ENCODE results near the gene NSG1. TPM values are rescaled to one million over a fixed set of nuclear protein-coding genes. Genes with fewer than 3 reads are reported as not detected.
A peak's percentile ranks its signal among the peaks of the same experiment; 100 is the strongest.
"Not testable (repeated sequence)": the region's sequence is repeated elsewhere in the genome, so short reads cannot be mapped to it uniquely, and the experiment has no call there.

Gene NSG1
- total RNA-seq, 8 experiments from 2014 or later = 1.5 to 200 (median 163) TPM

DNA sequence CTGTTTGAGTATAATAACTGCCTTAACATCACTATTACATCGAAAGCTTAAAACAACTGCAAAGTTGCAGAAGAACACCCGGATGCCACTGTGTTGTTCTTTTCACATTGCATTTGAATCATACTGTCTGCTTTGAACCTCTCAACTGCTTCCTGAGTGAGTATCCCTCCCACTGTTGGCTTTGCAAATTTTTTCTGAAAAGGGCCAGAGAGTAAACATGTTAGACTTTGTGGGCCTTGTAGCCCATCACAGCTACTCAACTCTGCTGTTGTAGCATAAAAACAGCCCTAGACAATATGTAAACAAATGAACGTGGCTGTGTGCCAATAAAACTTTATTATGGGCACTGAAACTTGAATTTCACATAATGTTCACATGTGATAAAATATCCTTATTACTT lies 76.1 kb downstream of the NSG1 start:
- Histone ChIP-seq H3K4me1 (replicated peaks in 1 of 2) (no peaks in the 10 kb centered on the region), H3K27ac (no peak overlapping the region), H3K4me3 (no peak overlapping the region)
- in situ Hi-C loops (cut with MboI; ENCODE audit: low pct_unique_long_range_greater_than_20kb in 2 of 9, low sequenced_read_pairs in 9 of 9, unreplicated experiment in 9 of 9) = no loop called here
- 11 to 73% (median 23%) methylated on average over 1 to 3 of the region's 3 CpGs; no CpG with 5 or more reads in 3 of the 10 experiments for WGBS, 10 experiments
- peak in 2 of 8 experiments; percentile 75 to 76 for ATAC-seq (replicated peaks in 6 of 8)

GRCh38 chr4:4465238-4465637 lies 78.3 kb downstream of the NSG1 start:
- H3K4me3 ChIP-seq; H3K4me1 ChIP-seq (replicated peaks in 1 of 2); in situ Hi-C loops (cut with MboI; ENCODE audit: low pct_unique_long_range_greater_than_20kb in 2 of 9, low sequenced_read_pairs in 9 of 9, unreplicated experiment in 9 of 9); ATAC-seq (replicated peaks in 6 of 8); H3K27ac ChIP-seq: not testable (repeated sequence)
- WGBS, 10 experiments = 93 to 100% (median 100%) methylated on average over 1 to 3 of the region's 3 CpGs; no CpG with 5 or more reads in 1 of the 10 experiments

Other genes with a start within 250 kb of the NSG1 start
- under 1 TPM in 1 of 8 experiments, not detected in 7; 0.24 TPM for gene OTOP1, start 160.2 kb upstream of the NSG1 start, total RNA-seq
- 10 to 100 TPM; 20.6 to 35.7 (median 29.7) TPM for gene TMEM128, start 138.9 kb upstream of the NSG1 start, total RNA-seq
- 10 to 100 TPM in 5 of 8 experiments, 1 to 10 TPM in 3; 7.6 to 80.5 (median 15.5) TPM for gene LYAR, start 96.9 kb upstream of the NSG1 start, total RNA-seq
- 10 to 100 TPM in 1 of 8 experiments, 1 to 10 TPM in 7; 3.0 to 11.4 (median 5.6) TPM for gene ZBTB49, start 96.9 kb upstream of the NSG1 start, total RNA-seq
- gene STX18, start 154.9 kb downstream of the NSG1 start, total RNA-seq = 10 to 100 TPM; 15.4 to 48.3 (median 22.6) TPM

Measured in motor neuron (in vitro differentiated cells).